Muscle layer of duodenum (tissue), 2 donors: ENCODE measurements around the gene ACACA.

Experiments
- H3K27ac ChIP-seq: one replicate; pipeline ENCODE4 v1.7.0; 2013; ENCODE audit warnings: mild to moderate bottlenecking, low read length
- H3K27me3 ChIP-seq: one replicate; pipeline ENCODE4 v1.7.0; 2013; ENCODE audit warnings: low read depth, mild to moderate bottlenecking, control low read depth, low read length
- H3K36me3 ChIP-seq, 2 donors: one replicate each; pipeline ENCODE4 v1.7.0; 2013; ENCODE audit warnings: low read length in 2 of 2, control low read depth in 1 of 2, mild to moderate bottlenecking in 1 of 2; ENCODE audit not compliant: insufficient read depth in 2 of 2, control insufficient read depth in 1 of 2
- H3K4me1 ChIP-seq, 2 donors: one replicate each; pipeline ENCODE4 v1.7.0; 2013; ENCODE audit warnings: low read length in 2 of 2, mild to moderate bottlenecking in 2 of 2, control low read depth in 1 of 2, moderate library complexity in 1 of 2; ENCODE audit not compliant: insufficient read depth in 2 of 2, control insufficient read depth in 1 of 2
- H3K4me3 ChIP-seq, 2 donors: one replicate each; pipeline ENCODE4 v1.7.0; 2013; ENCODE audit warnings: low read length in 2 of 2, low read depth in 1 of 2, mild to moderate bottlenecking in 1 of 2
- H3K9me3 ChIP-seq, 2 donors: one replicate each; pipeline ENCODE4 v1.7.0; 2013; ENCODE audit warnings: low read length in 2 of 2, control low read depth in 1 of 2, mild to moderate bottlenecking in 1 of 2; ENCODE audit not compliant: control insufficient read depth in 1 of 2
- donor health status: healthy.

ACACA gene

GRCh38 chr17:37041932-37042331 lies 364.7 kb downstream of the ACACA start:
- Histone ChIP-seq H3K27me3 (no peaks in the 10 kb centered on the region), H3K36me3 (peaks cover 5 to 10% of the 10 kb centered on the region in 2 donors), H3K4me3 (no peak overlapping the region), H3K27ac (no peak overlapping the region), H3K4me1 (no peaks in the 10 kb centered on the region), H3K9me3 (no peaks in the 10 kb centered on the region)

GRCh38 chr17:37039269-37039668 lies 367.4 kb downstream of the ACACA start:
- Histone ChIP-seq H3K27me3 (no peaks in the 10 kb centered on the region), H3K4me3 (no peak overlapping the region), H3K36me3 (peaks cover 5 to 10% of the 10 kb centered on the region in 2 donors), H3K9me3 (no peaks in the 10 kb centered on the region), H3K4me1 (no peaks in the 10 kb centered on the region), H3K27ac (no peak overlapping the region)

DNA sequence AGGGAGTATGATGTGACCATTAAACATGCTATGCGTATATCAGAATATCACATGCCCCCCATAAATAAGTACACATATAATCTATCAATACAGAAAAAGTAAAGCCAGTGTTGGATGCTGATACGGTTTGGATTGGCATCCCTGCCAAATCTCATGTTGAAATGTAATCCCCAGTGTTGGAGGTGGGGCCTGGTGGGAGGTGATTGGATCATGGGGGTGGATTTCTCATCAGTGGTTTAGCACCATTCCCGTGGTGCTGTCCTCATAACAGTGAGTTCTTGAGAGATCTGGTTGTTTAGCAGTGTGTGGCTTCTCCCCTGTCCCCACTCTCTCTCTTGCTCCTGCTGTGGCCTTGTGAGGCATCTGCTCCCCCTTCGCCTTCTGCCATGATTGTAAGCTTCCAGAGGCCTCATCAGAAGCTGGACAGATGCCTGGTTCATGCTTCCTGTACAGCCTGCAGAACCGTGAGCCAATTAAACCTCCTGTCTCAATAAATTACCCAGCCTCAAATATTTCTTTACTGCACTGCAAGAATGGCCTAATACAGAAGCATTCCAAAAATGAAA lies 369.0 kb downstream of the ACACA start:
- Histone ChIP-seq H3K9me3 (no peaks in the 10 kb centered on the region), H3K36me3 (peaks cover 0 to 7% of the 10 kb centered on the region in 2 donors), H3K4me3 (no peak overlapping the region), H3K27me3 (no peaks in the 10 kb centered on the region), H3K27ac (no peak overlapping the region), H3K4me1 (no peaks in the 10 kb centered on the region)
